Stimulated activated CD4-positive, alpha-beta T cell treated with anti-CD3 and anti-CD28 coated beads, Interleukin-2, amount 100 ng/mL, for 24 hours (primary cell): ENCODE results near the gene ACP2.
"Not testable (repeated sequence)": the region's sequence is repeated elsewhere in the genome, so short reads cannot be mapped to it uniquely, and the experiment has no call there.

Experiments used
- DNase-seq, 2 donors: peaks; one replicate each; pipeline ENCODE4 v3.0.0-alpha.2; 2020

The ACP2 gene

DNA sequence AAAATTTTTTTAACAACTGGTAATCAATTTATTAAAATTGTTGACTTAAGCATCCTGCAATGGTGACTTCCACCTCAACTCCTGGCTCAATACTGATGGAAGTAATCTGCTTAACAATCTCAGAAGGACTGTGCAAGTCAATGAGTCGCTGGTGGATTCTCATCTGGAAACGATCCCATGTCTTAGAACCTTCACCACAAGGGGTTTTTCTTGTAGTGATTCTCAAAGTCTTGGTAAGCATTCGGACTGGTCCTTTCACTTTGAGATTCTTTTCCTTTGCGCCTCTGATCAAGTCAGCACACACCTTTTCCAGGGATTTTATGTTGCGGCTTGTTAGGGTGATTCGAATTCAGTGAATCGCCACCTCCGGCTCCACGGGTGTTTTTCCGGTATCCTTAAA lies 57.5 kb downstream of the ACP2 start:
- DNase-seq, result not testable (repeated sequence)
